CD4-positive, alpha-beta T cell treated with Interleukin-17A for 1 hour (primary cell): ENCODE measurements around the gene SPATA13.
"Not testable (repeated sequence)": the region's sequence is repeated elsewhere in the genome, so short reads cannot be mapped to it uniquely, and the experiment has no call there.

Experiments
- DNase-seq: peaks from one replicate; pipeline ENCODE4 v3.0.0-alpha.2; 2020

SPATA13 gene

DNA sequence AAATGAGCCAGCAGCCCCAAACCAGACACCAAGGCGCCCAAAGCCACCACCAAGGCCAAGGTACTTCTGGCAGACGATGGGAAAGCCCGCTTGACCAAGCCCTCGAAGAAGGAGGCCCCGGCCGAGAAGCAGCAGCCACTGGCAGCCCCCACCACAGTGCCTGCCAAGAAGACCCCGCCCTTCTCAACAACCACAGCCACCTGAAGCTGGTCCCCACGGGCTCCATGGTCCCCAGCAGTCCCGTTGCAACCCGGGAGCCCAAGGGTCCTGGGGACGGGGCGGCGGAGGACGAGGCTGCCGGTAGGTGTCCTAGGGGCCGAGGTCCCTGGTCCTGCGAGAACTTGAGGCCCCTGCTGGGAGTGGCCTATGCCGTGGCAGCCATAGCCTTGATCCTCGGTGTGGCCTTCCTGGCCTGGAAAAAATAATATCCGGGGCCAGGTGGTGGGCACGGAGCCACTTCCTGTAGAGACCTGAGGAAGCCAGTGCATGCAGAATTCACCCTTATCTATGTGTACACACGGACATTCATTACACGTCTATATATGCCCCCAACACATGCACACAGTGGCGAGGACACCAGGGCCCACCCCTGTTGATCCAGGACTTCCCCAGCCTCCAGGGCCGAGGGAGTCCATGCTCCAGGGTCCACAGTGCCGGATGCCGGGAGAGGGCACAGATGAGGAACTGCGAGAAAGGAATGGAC is 162.7 kb downstream of the SPATA13 start:
- DNase-seq = no peak

- no peak for DNase-seq
These were observed 163.2 kb downstream of the SPATA13 start for GRCh38 chr13:24323739-24324075.

GRCh38 chr13:24327598-24327997 is 167.1 kb downstream of the SPATA13 start:
- DNase-seq = not testable (repeated sequence)

DNA sequence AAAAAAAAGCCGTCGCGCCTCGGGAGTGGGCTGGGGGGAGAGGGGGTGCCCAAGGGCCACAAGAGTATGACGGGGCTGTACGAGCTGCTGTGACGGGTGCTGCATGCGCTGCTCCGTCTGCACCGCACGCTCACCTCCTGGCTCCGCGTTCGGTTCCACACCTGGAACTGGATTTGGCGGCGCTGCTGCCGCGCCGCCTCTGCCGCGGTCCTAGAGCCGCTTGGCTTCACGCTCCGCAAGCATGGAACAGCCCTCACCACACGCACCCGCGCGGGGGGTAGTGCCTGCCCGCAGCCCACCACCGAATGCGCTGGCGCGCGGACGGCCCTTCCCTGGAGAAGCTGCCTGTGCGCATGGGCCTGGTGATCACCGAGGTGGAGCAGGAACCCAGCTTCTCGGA is 167.6 kb downstream of the SPATA13 start:
- no peak for DNase-seq

GRCh38 chr13:24338721-24339120 is 178.2 kb downstream of the SPATA13 start:
- no peak for DNase-seq

DNA sequence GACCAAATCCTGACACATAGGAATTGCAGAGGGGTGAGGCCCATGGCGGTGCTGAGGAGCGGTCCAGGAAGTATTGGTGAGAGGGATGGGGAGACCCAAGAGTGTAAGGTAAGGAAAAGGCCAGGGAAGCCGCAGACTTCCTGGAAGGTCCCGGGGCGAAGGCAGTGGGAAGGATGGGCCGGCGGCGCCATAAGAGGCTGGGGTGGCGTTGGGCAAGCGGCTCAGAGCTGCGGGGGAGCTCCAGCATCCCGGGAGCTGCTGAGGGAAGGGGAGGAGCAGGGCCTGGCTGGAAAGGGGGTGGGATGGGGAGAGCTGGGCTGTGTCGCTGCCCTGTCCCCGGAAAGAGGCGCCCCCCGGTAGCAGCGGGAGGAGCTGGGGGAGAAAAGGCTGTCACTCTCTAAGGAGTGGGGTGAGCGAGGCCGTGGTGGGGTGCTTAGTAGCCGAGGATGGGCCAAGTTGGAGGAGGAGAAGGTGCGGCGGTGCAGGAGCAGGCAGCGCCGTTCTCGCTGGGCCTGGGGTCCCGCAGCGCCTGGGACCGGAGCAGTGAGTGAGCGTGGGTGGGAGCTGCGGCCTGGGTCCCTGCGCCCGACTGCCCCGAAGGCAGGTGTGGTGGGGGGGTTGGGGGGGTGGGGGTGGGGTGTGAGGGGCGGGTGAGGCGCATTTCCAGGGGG is 179.6 kb downstream of the SPATA13 start:
- no peak for DNase-seq

DNA sequence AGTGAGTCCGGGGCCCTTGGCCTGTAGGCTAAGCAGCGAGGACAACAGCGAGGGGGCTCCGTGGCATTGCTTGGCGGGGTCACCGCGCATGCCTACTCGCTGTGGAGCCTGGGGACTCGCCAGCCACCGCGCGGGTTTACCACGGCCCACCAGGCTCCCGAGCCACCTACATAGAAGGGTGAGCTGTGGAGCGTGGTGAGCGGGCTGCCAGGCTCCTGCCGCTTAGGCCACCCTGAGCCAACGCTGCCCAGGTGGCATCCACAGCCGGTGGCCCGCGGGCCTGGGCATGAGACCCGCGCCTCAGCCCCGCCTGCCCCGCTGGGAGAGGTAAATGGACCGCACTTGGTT is 180.1 kb downstream of the SPATA13 start:
- DNase-seq = no peak

- DNase-seq = no peak
These were observed 180.9 kb downstream of the SPATA13 start for GRCh38 chr13:24341439-24341838.

GRCh38 chr13:24348385-24348784 is 187.9 kb downstream of the SPATA13 start:
- no peak for DNase-seq

GRCh38 chr13:24348797-24349515 is 188.4 kb downstream of the SPATA13 start:
- DNase-seq = no peak

GRCh38 chr13:24349778-24350664 is 189.5 kb downstream of the SPATA13 start:
- not testable (repeated sequence) for DNase-seq

- DNase-seq = no peak
These were observed 190.9 kb downstream of the SPATA13 start for GRCh38 chr13:24351423-24351822.

DNA sequence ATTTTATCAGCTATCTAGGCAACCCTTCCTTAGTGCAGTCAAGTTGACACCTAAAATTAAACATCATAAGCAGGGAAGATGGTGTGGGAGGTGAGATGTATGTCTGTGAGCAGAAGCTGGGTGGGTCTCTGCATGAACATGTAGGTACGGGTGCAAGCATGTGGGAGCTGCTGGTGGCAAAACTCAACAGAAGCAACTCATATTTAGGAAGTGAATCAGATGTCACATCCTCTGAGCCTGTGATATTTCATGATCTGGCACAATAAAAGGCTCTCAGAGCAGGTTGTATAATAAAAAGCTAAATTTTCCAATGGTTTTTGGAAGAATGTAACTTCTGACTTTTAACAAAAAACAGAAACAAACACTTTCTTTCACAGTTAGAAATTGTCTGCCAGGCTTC is 193.2 kb downstream of the SPATA13 start:
- no peak for DNase-seq

DNA sequence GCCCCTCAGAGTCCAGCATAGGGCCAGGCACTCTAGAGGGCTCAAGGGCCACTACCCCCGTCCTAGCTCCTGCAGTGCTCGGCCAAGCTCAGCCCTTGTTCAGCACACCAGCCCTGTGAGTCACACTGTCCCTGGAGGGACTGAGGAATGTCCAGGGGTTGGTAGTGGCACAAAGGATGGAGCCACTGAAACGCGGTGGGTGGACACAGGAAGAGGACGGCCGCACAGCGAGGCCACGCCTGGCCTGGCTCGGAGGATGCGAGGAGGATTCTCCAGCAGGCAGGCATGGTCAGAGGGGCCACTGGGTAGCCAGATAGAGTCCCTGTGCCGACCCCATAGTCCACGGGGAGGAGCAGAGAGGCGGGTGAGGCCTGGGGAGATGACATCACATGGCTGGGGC is 194.6 kb downstream of the SPATA13 start:
- no peak for DNase-seq

- DNase-seq = no peak
These were observed 195.8 kb downstream of the SPATA13 start for GRCh38 chr13:24356270-24356669.
